ENCODE measurements around the gene IBA57.
A peak's percentile ranks its signal among the peaks of the same experiment; 100 is the strongest.

IBA57 gene

GRCh38 chr1:228197555-228198147 is 32.0 kb downstream of the IBA57 start:
- no peak for DNase-seq

GRCh38 chr1:228198977-228199590 is 33.5 kb downstream of the IBA57 start:
- no peak for DNase-seq

GRCh38 chr1:228204958-228205357 is 39.4 kb downstream of the IBA57 start:
- DNase-seq, result no peak

GRCh38 chr1:228205526-228206436 is 40.2 kb downstream of the IBA57 start:
- DNase-seq, result no peak

GRCh38 chr1:228206582-228207351 is 41.2 kb downstream of the IBA57 start:
- DNase-seq, result no peak

GRCh38 chr1:228207381-228207810 is 41.8 kb downstream of the IBA57 start:
- DNase-seq, result no peak

GRCh38 chr1:228207851-228208821 is 42.5 kb downstream of the IBA57 start, which contains the start of gene OBSCN:
TSS of gene OBSCN (plus strand) at chr1:228208044. CDS start at chr1:228211784, 3,740 bp downstream.
- no peak for DNase-seq

GRCh38 chr1:228208831-228209551 is 43.4 kb downstream of the IBA57 start:
- no peak for DNase-seq

- no peak for DNase-seq
Observed at GRCh38 chr1:228209657-228210056, 44.1 kb downstream of the IBA57 start.

GRCh38 chr1:228210076-228210651 is 44.6 kb downstream of the IBA57 start:
- DNase-seq, result no peak

- DNase-seq, result no peak
Observed at GRCh38 chr1:228210712-228211530, 45.3 kb downstream of the IBA57 start.

GRCh38 chr1:228211531-228212414 is 46.2 kb downstream of the IBA57 start:
- no peak for DNase-seq

- no peak for DNase-seq
Observed at GRCh38 chr1:228212415-228212965, 46.9 kb downstream of the IBA57 start.

- peak; percentile 3 for DNase-seq
Observed at GRCh38 chr1:228212966-228213844, 47.6 kb downstream of the IBA57 start.

- no peak for DNase-seq
Observed at GRCh38 chr1:228213917-228214808, 48.6 kb downstream of the IBA57 start.

All from NCI-H2029 treated with DMSO at 0.1 percent for 48 hours (cell line).